Stimulated activated CD4-positive, alpha-beta T cell treated with anti-CD3 and anti-CD28 coated beads, TNF-alpha, amount 100 ng/mL, for 48 hours (primary cell): Measurements from ENCODE around the gene ETV3.

Source experiments
- DNase-seq, 3 donors: peaks; one replicate each; pipeline ENCODE4 v3.0.0-alpha.2; 2020; ENCODE audit warnings: low read depth in 3 of 3

The ETV3 gene

DNA sequence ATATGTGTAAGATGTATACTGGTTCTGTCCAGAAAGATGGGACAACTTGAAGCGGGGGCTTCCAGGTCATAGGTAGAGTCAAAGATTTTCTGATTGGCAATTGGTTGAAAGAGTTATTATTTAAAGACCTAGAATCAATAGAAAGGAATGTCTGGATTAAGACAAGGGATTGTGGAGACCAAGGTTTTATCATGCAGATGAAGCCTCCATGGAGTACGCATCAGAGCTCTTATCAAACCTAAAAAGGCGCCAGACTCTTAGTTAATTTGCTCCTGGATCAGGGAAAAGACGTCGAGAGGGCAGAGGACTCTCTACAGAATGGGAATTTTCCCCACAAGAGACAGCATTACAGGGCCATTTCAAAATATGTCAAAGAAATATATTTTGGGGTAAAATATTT, 23.7 kb upstream of the ETV3 start:
- DNase-seq = no peak

DNA sequence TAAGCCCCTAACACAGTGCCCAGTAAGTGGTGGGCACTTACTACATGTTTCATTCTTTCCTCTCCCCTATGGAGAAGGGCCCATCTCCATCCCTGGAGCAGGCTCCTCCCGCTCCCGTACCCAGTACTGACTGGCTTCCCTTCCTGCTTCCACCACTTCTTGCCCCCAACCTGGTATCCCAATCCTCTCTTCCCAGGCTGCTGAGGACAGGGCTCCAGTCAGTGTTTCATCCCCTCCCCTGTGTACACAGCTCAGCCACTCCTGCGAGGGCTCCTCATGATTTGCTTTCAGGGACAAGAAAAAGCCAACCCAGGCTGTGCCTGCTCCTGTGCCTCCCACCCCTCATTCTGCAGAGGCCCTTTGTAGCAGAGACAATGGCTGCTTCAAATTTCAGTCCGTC, 20.8 kb upstream of the ETV3 start:
- DNase-seq = no peak

GRCh38 chr1:157157501-157158190, 19.5 kb upstream of the ETV3 start:
- no peak for DNase-seq

GRCh38 chr1:157156058-157156541, 17.9 kb upstream of the ETV3 start:
- peak; percentile 55 to 73 (median 70) for DNase-seq

DNA sequence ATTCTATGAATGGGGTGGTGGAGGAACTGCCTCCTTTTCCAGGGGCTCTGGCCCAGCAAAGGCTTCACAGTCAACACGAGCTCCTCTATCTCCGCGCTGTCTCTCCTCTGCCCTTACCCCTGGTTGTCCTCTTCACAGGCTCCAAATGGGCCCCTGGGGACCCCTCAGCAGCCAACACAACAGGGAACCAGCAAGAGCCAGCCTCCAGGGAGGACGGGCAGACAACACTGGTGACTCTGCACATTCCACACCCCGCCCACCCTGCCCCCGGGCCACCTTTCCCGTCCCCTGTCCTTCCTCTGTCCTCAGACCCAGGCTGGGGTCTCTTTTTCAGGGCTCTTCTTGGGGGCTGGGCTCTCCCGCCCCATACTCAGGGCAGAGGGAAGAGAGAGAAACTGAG, 17.5 kb upstream of the ETV3 start:
- no peak for DNase-seq

DNA sequence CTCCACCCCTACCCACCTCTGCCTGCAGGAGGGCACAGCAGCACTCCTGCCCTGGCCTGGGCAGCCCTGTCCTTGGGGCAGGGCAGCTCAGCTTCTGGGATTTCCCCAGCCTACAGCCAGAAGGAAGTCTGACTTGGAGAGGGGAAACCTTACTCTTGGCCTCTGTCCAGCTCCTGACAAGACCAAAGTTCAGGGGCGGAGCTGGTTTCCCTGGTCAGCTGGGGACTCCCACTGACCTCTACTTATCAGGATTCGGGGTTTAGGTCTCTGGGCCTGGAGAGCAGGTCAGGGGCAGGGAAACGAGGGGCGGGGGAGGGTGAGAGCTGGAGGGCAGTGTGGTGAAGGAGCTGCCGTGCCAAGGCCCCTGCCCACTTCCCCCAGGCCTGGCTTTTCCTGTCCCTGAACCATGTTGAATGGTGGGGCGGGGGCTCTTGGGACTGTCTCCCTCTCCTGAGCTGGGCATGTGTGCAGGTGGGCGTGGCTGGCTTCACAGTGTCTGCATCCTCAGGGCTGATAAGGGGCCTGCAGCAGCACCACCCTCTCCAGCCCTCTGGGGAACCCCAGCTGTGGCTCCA, 16.8 kb upstream of the ETV3 start:
- no peak for DNase-seq

- DNase-seq = no peak
Measured at GRCh38 chr1:157154291-157154690, 16.1 kb upstream of the ETV3 start.

- DNase-seq = no peak
Measured at GRCh38 chr1:157153746-157154145, 15.6 kb upstream of the ETV3 start.

DNA sequence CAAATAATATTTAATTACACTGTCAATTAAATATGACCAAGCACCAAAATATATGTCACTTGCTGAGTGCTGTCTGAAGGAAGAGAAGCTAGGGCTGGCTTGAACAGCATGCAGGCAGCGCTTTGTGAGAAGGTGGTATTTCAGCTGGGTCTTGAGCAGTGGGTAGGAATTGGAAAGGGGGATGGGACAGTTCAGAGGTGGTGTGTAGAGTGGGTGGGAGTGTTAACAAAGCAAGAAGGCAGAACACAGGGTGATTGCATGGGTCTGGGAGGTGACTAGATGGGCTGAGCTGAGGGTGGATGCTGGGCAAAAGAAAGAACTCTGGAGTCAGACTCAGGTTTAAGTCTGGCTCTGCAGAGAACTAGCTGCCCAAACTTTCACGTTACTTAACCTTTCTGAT, 14.3 kb upstream of the ETV3 start:
- DNase-seq = no peak

GRCh38 chr1:157151506-157151905, 13.3 kb upstream of the ETV3 start:
- DNase-seq = no peak

GRCh38 chr1:157151073-157151472, 12.9 kb upstream of the ETV3 start:
- DNase-seq = no peak

- no peak for DNase-seq
Measured at GRCh38 chr1:157150631-157151030, 12.4 kb upstream of the ETV3 start.

DNA sequence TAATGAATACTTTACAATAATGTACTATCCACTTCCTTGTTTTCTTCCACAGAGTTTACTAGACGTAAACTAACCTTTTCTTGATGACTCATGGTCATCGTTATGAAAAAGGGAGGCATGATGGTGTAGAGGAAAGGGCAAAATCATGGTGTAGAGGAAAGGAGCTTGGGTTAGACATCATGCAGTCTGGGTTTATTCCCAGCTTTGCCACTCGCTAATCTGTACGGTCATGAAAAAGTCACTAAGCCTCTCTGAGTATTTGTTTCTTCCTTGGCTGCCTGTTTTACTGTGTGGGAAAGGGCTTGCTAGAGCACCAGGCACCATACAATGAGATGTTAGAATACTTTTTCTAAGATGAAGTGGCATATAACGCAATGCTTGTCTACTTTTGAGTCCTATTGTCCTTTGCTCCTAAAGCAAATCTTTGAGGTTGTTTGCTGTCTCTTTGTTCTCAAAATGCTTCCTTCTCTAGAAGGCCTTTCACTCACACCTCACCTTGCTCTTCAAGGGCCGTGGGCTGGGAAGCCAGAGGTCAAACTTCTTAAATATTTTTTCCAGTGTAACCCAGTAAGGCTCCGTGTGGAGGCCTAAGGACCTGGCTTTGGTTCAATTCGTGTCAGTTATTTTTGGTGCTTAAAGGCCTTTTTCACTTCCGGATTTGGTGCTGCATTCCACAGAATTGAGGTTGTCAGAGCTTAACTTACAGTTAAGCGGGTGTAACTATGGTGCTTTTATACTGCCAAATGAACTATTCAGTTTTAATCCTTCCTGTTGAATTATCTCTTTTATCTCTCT, 9.9 kb upstream of the ETV3 start:
- DNase-seq = no peak

- no peak for DNase-seq
Measured at GRCh38 chr1:157147037-157147436, 8.8 kb upstream of the ETV3 start.

GRCh38 chr1:157146244-157146643, 8.0 kb upstream of the ETV3 start:
- no peak for DNase-seq

DNA sequence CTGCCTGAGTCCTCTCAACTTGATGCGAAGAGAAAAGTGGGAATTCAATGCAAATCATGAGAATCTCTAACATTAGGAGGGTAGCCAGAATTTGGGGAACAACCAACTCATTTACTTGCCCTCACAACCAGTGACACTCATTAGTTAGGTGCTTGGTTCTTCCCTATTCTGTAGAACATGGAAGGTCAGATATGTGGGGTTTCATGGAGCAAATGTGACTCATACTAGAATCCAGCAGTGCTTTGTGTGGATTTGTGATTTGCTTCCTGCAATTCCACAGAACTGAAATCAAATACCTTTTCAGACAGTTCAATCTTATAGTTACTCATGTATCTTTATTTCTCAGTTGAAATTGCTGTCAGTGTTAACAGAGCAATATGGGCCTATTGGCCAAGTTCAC, 6.9 kb upstream of the ETV3 start:
- no peak for DNase-seq

GRCh38 chr1:157144509-157144908, 6.3 kb upstream of the ETV3 start:
- DNase-seq = no peak

GRCh38 chr1:157142765-157143423, 4.7 kb upstream of the ETV3 start:
- no peak for DNase-seq

GRCh38 chr1:157142201-157142600, 4.0 kb upstream of the ETV3 start:
- DNase-seq = no peak

DNA sequence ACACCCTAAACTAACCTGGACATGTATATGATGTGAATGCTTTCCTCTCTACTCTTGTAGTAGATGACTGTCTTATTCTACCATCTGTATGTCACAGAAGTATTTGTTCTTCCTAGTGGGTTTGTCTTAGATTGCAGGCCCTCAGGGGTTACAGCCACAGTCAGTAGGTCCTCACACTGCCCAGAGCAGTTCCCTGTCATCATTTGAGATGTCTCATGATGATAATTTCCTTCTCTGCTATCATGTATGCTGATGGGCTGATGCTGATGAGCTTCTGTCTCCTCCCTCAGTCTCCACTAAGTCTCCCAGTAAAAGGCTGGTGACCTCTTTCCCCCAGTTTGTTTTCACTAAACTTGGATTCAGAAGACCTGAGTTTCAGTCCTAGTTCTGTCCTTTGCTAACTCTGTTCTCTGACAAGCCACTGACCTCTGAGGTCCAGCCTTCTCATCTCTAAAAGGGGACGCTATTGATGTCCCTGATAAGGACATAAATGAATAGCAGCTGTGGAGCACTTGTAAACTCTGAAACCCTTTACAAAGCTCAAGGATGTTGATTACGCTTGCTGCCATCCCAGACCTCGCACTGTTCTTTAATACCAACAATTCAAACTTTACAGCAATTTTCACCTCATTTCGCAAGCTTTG, 3.1 kb upstream of the ETV3 start:
- DNase-seq = no peak

GRCh38 chr1:157140063-157140588, 1.9 kb upstream of the ETV3 start:
- no peak for DNase-seq
